Endothelial cell of umbilical vein (primary cell): Measurements from ENCODE around the gene PLXND1. TPM values are rescaled to one million over a fixed set of nuclear protein-coding genes. Genes with fewer than 3 reads are reported as not detected.

Experiments used
- BruUV-seq: library from RNA; stranded (reverse); fragments of 400-500 nt; replicated peaks from 2 replicates; lab custom pipeline; 2021; lab: Mats Ljungman, UMichigan
- CTCF ChIA-PET: fragments of 300-600, 350-600 bp; sonication (Branson Sonifier 250); formaldehyde crosslinking; loops from one replicate; lab custom pipeline; 2021; ENCODE audit warnings: antibody characterized with exemption, inconsistent platforms; lab: Charles Lee
- POLR2A ChIA-PET: fragments of 300-600, 350-600 bp; sonication (Branson Sonifier 250); formaldehyde crosslinking; loops from one replicate; lab custom pipeline; 2021; ENCODE audit warnings: antibody characterized with exemption, inconsistent platforms; lab: Charles Lee
- DNase-seq: peaks from one replicate; pipeline ENCODE4 v3.0.0-alpha.2; 2011; ENCODE audit warnings: low read depth, low spot score
- FAIRE-seq: peaks from 2 replicates; lab custom pipeline; 2011; peaks lifted over from hg19 to GRCh38; lab: Jason Lieb, UNC
- H2AFZ ChIP-seq: 2 replicates; pipeline ENCODE4 v1.6.0; 2012; ENCODE audit warnings: low read depth, low read length, control low read depth, inconsistent platforms
- H3K27ac ChIP-seq: 2 replicates; pipeline ENCODE4 v1.5.1; 2011; ENCODE audit warnings: low read depth, mild to moderate bottlenecking, control low read depth, low read length, moderate library complexity; ENCODE audit not compliant: insufficient read depth
- H3K27me3 ChIP-seq, 2 experiments: 2 replicates each; pipeline versions ENCODE4 v1.6.0 to v1.6.1; 2011; ENCODE audit warnings: low read length in 2 of 2, mixed read lengths in 1 of 2; ENCODE audit not compliant: control insufficient read depth in 2 of 2, insufficient read depth in 2 of 2
- H3K36me3 ChIP-seq, 2 experiments: 2 replicates in 1 of 2; 3 replicates in 1 of 2; pipeline ENCODE4 v1.5.1; 2011; ENCODE audit warnings: low read length in 2 of 2, mild to moderate bottlenecking in 1 of 2, moderate library complexity in 1 of 2; ENCODE audit not compliant: control insufficient read depth in 2 of 2, insufficient read depth in 2 of 2; ENCODE audit errors: extremely low read depth in 1 of 2
- H3K4me1 ChIP-seq: 3 replicates; pipeline ENCODE4 v1.5.1; 2011; ENCODE audit warnings: mild to moderate bottlenecking, low read length; ENCODE audit not compliant: control insufficient read depth, insufficient read depth; ENCODE audit errors: extremely low read depth
- H3K4me2 ChIP-seq: 2 replicates; pipeline ENCODE4 v1.6.1; 2011; ENCODE audit warnings: low read length, control low read depth, mixed read lengths; ENCODE audit not compliant: insufficient read depth
- H3K4me3 ChIP-seq, 3 experiments: fragments of 200-600 bp in 1 of 3; sonication (generic), shearing (Covaris generic) in 1 of 3; replicated peaks in 1 of 3; 2 replicates each; pipeline ENCODE4 v1.5.1; 2011 to 2016; ENCODE audit warnings: control low read depth in 3 of 3, low read length in 3 of 3, mild to moderate bottlenecking in 2 of 3, inconsistent platforms in 1 of 3, low read depth in 1 of 3, moderate library complexity in 1 of 3; ENCODE audit not compliant: insufficient read depth in 1 of 3
- H3K79me2 ChIP-seq: 2 replicates; pipeline ENCODE4 v1.6.0; 2012; ENCODE audit warnings: low read length, inconsistent platforms; ENCODE audit not compliant: control insufficient read depth, insufficient read depth
- H3K9ac ChIP-seq: replicated peaks from 2 replicates; pipeline ENCODE3; 2011; ENCODE audit warnings: low read length, control low read depth; ENCODE audit not compliant: insufficient read depth; ENCODE audit errors: extremely low read depth
- H3K9me1 ChIP-seq: replicated peaks from 3 replicates; pipeline ENCODE4 v1.6.0; 2011; ENCODE audit warnings: mild to moderate bottlenecking, low read length; ENCODE audit not compliant: control insufficient read depth, insufficient read depth; ENCODE audit errors: extremely low read depth
- H3K9me3 ChIP-seq: replicated peaks from 2 replicates; pipeline ENCODE4 v1.5.1; 2012; ENCODE audit warnings: low read length, inconsistent platforms; ENCODE audit not compliant: control insufficient read depth, insufficient read depth
- H4K20me1 ChIP-seq: replicated peaks from 2 replicates; pipeline ENCODE3; 2011; ENCODE audit warnings: mild to moderate bottlenecking, low read length; ENCODE audit not compliant: control insufficient read depth, insufficient read depth; ENCODE audit errors: extremely low read depth
- EZH2 ChIP-seq: IDR thresholded peaks from 2 replicates; pipeline ENCODE4 v1.6.1; 2012; ENCODE audit warnings: borderline replicate concordance, low read depth, mild to moderate bottlenecking, moderate library complexity, low read length, inconsistent platforms; ENCODE audit not compliant: severe bottlenecking
- FOS ChIP-seq: IDR thresholded peaks from 2 replicates; pipeline ENCODE4 v1.6.1; 2011; ENCODE audit warnings: mild to moderate bottlenecking, low read length, moderate library complexity, borderline replicate concordance; ENCODE audit not compliant: insufficient read depth
- GATA2 ChIP-seq: IDR thresholded peaks from 2 replicates; pipeline ENCODE4 v1.7.0; 2011; ENCODE audit warnings: low read depth, mild to moderate bottlenecking, moderate library complexity, mixed read lengths, low read length; ENCODE audit not compliant: insufficient read length, insufficient read depth
- JUN ChIP-seq: IDR thresholded peaks from 2 replicates; pipeline ENCODE4 v1.6.1; 2011; ENCODE audit warnings: borderline replicate concordance, low read depth; ENCODE audit not compliant: insufficient read length, insufficient read depth
- MAX ChIP-seq: IDR thresholded peaks from 2 replicates; pipeline ENCODE4 v1.6.1; 2011; ENCODE audit not compliant: insufficient read depth, insufficient read length
- MYC ChIP-seq: IDR thresholded peaks from one replicate; pipeline ENCODE4 v1.6.1; 2011; ENCODE audit warnings: mild to moderate bottlenecking, low read depth, low read length
- POLR2A ChIP-seq: IDR thresholded peaks from 2 replicates; pipeline ENCODE4 v1.6.1; 2012; ENCODE audit warnings: low read depth, mild to moderate bottlenecking, control low read depth, low read length
- POLR2AphosphoS5 ChIP-seq: IDR thresholded peaks from 2 replicates; pipeline ENCODE4 v1.6.1; 2012; ENCODE audit warnings: low read depth, mild to moderate bottlenecking, control low read depth, low read length, moderate library complexity; ENCODE audit not compliant: insufficient read depth
- dilution Hi-C: fragments of 300-500 bp; cut with MboI; formaldehyde crosslinking; loops from one replicate; pipeline ENCODE4 v1.15.0; 2019; ENCODE audit warnings: low sequenced_read_pairs; ENCODE audit not compliant: extremely low pct_ligation_motif_present
- intact Hi-C: fragments of 100-400 bp; cut with micrococcal nuclease; formaldehyde crosslinking; loops from one replicate; pipeline ENCODE4 v1.10.0; 2022
- polyA plus RNA-seq, 4 experiments: library from polyadenylated mRNA; depleted of rRNA in 3 of 4; stranded (reverse) in 3 of 4; unstranded in 1 of 4; fragments of >200 nt; gene quantifications; 2 replicates each; pipeline versions ENCODE4 v1.2.1 to v1.2.3, GENCODE V29; 2011 to 2012; ENCODE audit warnings: missing spikeins in 1 of 4
- total RNA-seq: library from RNA; stranded (reverse); gene quantifications from 2 replicates; pipeline ENCODE4 v1.2.3, GENCODE V29; 2021
- TF ChIP-seq, protein P1 (sequence below), 2 donors: IDR thresholded peaks; 1 replicate in 1 of 2; 2 replicates in 1 of 2; pipeline ENCODE4 v1.5.1; 2011; ENCODE audit warnings: low read length in 2 of 2, mild to moderate bottlenecking in 2 of 2, moderate library complexity in 2 of 2, control low read depth in 1 of 2, inconsistent platforms in 1 of 2, low read depth in 1 of 2; ENCODE audit not compliant: insufficient read depth in 1 of 2; ENCODE audit errors: extremely low read depth in 1 of 2

PLXND1 gene
- total and polyA plus RNA-seq, 2 donors (not counting 3 experiments of a cell fraction or from before 2014, with no cell fraction given) = 300 to 834 TPM

DNA sequence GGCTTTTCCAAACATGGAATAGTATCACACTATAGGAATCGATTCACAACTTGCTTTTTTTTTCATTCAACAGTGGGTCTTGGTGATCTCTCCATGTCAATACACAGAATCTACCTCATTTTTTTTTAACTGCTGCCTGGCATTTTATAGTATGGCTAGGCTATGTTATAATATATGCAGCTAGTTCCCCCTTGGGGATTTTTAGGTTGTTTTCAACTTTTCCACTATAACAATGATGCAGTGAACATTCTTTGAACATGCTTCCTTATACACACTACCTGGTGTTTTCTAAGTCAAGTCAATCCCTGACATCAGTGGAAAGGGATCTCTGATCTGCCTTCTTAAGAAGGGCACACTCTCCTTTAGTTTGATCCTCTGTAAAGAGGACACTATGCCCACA, 46.5 kb upstream of the PLXND1 start:
- Histone ChIP-seq H3K4me3 (no peak overlapping the region), H3K79me2 (peaks cover 2% of the 10 kb centered on the region), H3K27ac (no peak overlapping the region), H3K9me1 (no peaks in the 10 kb centered on the region), H3K36me3 (no peaks in the 10 kb centered on the region), H3K27me3 (no peaks in the 10 kb centered on the region), H2AFZ (no peak overlapping the region), H3K9ac (no peak overlapping the region), H3K4me2 (no peak overlapping the region), H3K4me1 (peaks cover 46% of the 10 kb centered on the region), H3K9me3 (no peaks in the 10 kb centered on the region), H4K20me1 (no peaks in the 10 kb centered on the region)
- ChIA-PET CTCF (no interaction called here), POLR2A (no interaction called here)
- no peak for TF ChIP-seq EZH2
- no peak for TF ChIP-seq POLR2A
- TF ChIP-seq GATA2 = no peak
- no peak for TF ChIP-seq JUN
- TF ChIP-seq, protein P1, sequence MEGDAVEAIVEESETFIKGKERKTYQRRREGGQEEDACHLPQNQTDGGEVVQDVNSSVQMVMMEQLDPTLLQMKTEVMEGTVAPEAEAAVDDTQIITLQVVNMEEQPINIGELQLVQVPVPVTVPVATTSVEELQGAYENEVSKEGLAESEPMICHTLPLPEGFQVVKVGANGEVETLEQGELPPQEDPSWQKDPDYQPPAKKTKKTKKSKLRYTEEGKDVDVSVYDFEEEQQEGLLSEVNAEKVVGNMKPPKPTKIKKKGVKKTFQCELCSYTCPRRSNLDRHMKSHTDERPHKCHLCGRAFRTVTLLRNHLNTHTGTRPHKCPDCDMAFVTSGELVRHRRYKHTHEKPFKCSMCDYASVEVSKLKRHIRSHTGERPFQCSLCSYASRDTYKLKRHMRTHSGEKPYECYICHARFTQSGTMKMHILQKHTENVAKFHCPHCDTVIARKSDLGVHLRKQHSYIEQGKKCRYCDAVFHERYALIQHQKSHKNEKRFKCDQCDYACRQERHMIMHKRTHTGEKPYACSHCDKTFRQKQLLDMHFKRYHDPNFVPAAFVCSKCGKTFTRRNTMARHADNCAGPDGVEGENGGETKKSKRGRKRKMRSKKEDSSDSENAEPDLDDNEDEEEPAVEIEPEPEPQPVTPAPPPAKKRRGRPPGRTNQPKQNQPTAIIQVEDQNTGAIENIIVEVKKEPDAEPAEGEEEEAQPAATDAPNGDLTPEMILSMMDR (IDR thresholded peaks at IDR 0.05; ENCODE audit: extremely low read depth in 1 of 2, insufficient read depth in 1 of 2, low read depth in 1 of 2, low read length in 2 of 2) = no peak
- TF ChIP-seq FOS = no peak
- no peak for TF ChIP-seq POLR2AphosphoS5
- TF ChIP-seq MYC = no peak
- no peak for TF ChIP-seq MAX
- intact Hi-C loops = loop anchor here (10.0 kb wide), 1 partner anchor 142 kb away; no protein-coding TSS in a partner anchor
- no TSS peak for BruUV-seq
- DNase-seq (no peak), FAIRE-seq (no peak)
- dilution Hi-C loops = loop anchor here (25.0 kb wide), 1 partner anchor 184 kb away; no protein-coding TSS in a partner anchor
